ENCODE measurements around the gene LPCAT2. TPM values are rescaled to one million over a fixed set of nuclear protein-coding genes. Genes with fewer than 3 reads are reported as not detected.

LPCAT2 gene
- total and polyA plus RNA-seq, 2 donors (not counting 1 experiment from before 2014, with no cell fraction given), result 0.15 to 0.59 TPM

DNA sequence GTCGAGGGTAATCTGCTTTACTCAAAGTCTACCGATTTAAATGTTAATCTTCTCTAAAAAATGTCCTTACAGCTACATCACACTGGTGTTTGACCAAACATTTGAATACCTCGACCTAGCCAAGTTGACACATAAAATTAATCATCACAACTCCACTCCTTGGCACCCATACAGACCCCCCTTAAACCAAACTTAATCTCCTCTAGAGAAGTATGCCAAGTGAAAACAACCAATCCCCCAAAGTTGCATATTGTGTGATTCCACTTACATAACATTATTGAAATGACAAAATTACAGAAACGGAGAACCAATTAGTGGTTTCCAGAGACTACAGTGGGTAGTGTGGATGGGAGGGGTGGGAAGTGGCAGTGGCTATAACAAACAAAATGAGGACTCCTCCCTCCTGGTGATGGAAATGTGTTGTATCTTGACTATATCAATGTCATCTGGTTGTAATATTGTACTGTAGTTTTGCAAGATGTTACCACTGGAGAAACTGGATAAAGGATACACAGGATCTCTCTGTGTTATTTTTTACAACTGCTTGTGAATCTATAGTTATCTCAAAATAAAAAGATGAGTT lies 97.0 kb downstream of the LPCAT2 start:
- 64% methylated on average over 3 of the region's 4 CpGs for WGBS (ENCODE audit: insufficient coverage)
- H2AFZ ChIP-seq (ENCODE audit: insufficient read depth, low read depth, low read length, poor library complexity, severe bottlenecking), result no peak overlapping the region
- no peak overlapping the region for H3K4me3 Mint-ChIP-seq

DNA sequence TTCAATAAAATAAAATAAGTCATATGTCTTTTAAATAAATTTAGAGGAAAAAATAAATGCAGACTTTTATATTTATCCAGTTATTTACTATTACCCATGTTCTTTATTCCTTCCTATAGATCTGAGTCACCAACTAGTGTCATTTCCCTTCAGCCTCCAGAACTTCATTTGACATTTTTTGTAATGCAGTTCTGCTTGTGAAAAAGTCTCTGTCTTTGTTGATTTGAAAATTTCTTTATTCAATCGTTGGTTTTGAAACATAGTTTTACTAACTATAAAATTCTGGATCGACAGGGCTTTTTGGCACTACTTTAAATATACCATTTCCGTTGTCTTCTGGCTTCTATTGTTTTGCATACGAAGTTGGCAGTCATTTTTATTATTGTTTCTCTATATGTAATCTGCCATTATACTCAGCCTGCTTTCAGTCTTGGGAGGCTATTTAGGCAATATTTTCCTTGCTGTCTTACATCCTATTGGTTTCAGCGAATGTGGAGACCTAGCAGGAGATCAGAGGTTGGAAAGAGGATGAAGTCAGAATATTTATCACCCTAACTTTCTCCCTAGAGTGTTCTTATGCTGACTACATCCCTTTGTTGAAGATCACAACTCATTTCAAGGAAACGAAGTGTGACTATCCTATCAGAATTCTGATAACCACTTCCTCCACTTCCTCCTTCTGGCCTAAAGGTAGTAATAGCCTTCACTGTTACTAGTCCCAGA lies 104.9 kb downstream of the LPCAT2 start:
- Mint-ChIP-seq H3K9me3 (ENCODE audit: insufficient read depth) (no peaks in the 10 kb centered on the region), H3K4me1 (no peaks in the 10 kb centered on the region), H3K27ac (no peak overlapping the region), H3K27me3 (peaks cover 15% of the 10 kb centered on the region), H3K4me3 (no peak overlapping the region)
- H3K4me3 ChIP-seq (ENCODE audit: control extremely low read depth in 1 of 5, extremely low read depth in 1 of 5, insufficient read depth in 1 of 5, low read depth in 2 of 5, low read length in 4 of 5), result no peak overlapping the region
- H3K27me3 ChIP-seq (replicated peaks in 1 of 4; ENCODE audit: control extremely low read depth in 1 of 4, control insufficient read depth in 3 of 4, insufficient read depth in 4 of 4, low read length in 3 of 4), result no peaks in the 10 kb centered on the region
- ChIA-PET POLR2A (no interaction called here), CTCF (no interaction called here)
- ATAC-seq (ENCODE audit: low read depth) (no peak), DNase-seq (no peak)
- H3K36me3 ChIP-seq (replicated peaks in 1 of 2; ENCODE audit: control extremely low read depth in 1 of 2, control insufficient read depth in 1 of 2, extremely low read depth in 1 of 2, insufficient read depth in 2 of 2, low read length in 1 of 2), result no peaks in the 10 kb centered on the region
- no peak overlapping the region for H2AFZ ChIP-seq (ENCODE audit: insufficient read depth, low read depth, low read length, poor library complexity, severe bottlenecking)
- TF ChIP-seq EZH2 (IDR thresholded peaks at IDR 0.05; ENCODE audit: borderline replicate concordance, insufficient read depth, low read depth, low read length, poor library complexity, severe bottlenecking), result no peak
- TF ChIP-seq, protein P1, sequence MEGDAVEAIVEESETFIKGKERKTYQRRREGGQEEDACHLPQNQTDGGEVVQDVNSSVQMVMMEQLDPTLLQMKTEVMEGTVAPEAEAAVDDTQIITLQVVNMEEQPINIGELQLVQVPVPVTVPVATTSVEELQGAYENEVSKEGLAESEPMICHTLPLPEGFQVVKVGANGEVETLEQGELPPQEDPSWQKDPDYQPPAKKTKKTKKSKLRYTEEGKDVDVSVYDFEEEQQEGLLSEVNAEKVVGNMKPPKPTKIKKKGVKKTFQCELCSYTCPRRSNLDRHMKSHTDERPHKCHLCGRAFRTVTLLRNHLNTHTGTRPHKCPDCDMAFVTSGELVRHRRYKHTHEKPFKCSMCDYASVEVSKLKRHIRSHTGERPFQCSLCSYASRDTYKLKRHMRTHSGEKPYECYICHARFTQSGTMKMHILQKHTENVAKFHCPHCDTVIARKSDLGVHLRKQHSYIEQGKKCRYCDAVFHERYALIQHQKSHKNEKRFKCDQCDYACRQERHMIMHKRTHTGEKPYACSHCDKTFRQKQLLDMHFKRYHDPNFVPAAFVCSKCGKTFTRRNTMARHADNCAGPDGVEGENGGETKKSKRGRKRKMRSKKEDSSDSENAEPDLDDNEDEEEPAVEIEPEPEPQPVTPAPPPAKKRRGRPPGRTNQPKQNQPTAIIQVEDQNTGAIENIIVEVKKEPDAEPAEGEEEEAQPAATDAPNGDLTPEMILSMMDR (IDR thresholded peaks at IDR 0.05), result no peak
- no peaks in the 10 kb centered on the region for H4K20me1 ChIP-seq (ENCODE audit: control insufficient read depth, insufficient read depth, low read length, poor library complexity, severe bottlenecking)
- no peak overlapping the region for H3K9ac ChIP-seq (ENCODE audit: low read length)
- H3K4me2 ChIP-seq (replicated peaks; ENCODE audit: low read depth, low read length, poor library complexity, severe bottlenecking), result no peak overlapping the region
- WGBS (ENCODE audit: insufficient coverage), result 20% methylated on average over 1 of the region's 6 CpGs
- no peak overlapping the region for H3K27ac ChIP-seq (ENCODE audit: low read length in 2 of 2)
- H3K79me2 ChIP-seq (ENCODE audit: control insufficient read depth, insufficient read depth, low read length), result no peaks in the 10 kb centered on the region
- intact Hi-C loops (cut with micrococcal nuclease), result no loop called here
- peaks cover 0 to 6% (median 0%) of the 10 kb centered on the region in 3 donors for H3K9me3 ChIP-seq (ENCODE audit: control extremely low read depth in 1 of 3, control insufficient read depth in 2 of 3, insufficient read depth in 1 of 3, low read length in 2 of 3)
- H3K4me1 ChIP-seq (ENCODE audit: control insufficient read depth in 2 of 2, insufficient read depth in 2 of 2, low read length in 2 of 2), result no peaks in the 10 kb centered on the region

More for the DNA sequence above, 97.0 kb downstream of the LPCAT2 start:
- Histone ChIP-seq H3K9me3 (ENCODE audit: control extremely low read depth in 1 of 3, control insufficient read depth in 2 of 3, insufficient read depth in 1 of 3, low read length in 2 of 3) (no peaks in the 10 kb centered on the region), H3K9ac (ENCODE audit: low read length) (no peak overlapping the region), H3K79me2 (ENCODE audit: control insufficient read depth, insufficient read depth, low read length) (no peaks in the 10 kb centered on the region), H3K36me3 (replicated peaks in 1 of 2; ENCODE audit: control extremely low read depth in 1 of 2, control insufficient read depth in 1 of 2, extremely low read depth in 1 of 2, insufficient read depth in 2 of 2, low read length in 1 of 2) (no peaks in the 10 kb centered on the region), H3K27ac (ENCODE audit: low read length in 2 of 2) (no peak overlapping the region), H3K4me2 (replicated peaks; ENCODE audit: low read depth, low read length, poor library complexity, severe bottlenecking) (no peak overlapping the region), H4K20me1 (ENCODE audit: control insufficient read depth, insufficient read depth, low read length, poor library complexity, severe bottlenecking) (no peaks in the 10 kb centered on the region), H3K4me1 (ENCODE audit: control insufficient read depth in 2 of 2, insufficient read depth in 2 of 2, low read length in 2 of 2) (no peaks in the 10 kb centered on the region), H3K4me3 (ENCODE audit: control extremely low read depth in 1 of 5, extremely low read depth in 1 of 5, insufficient read depth in 1 of 5, low read depth in 2 of 5, low read length in 4 of 5) (no peak overlapping the region), H3K27me3 (replicated peaks in 1 of 4; ENCODE audit: control extremely low read depth in 1 of 4, control insufficient read depth in 3 of 4, insufficient read depth in 4 of 4, low read length in 3 of 4) (no peaks in the 10 kb centered on the region)
- intact Hi-C loops (cut with micrococcal nuclease), result no loop called here
- H3K27me3 Mint-ChIP-seq, result no peaks in the 10 kb centered on the region
- DNase-seq, result no peak
- ATAC-seq (ENCODE audit: low read depth), result no peak
- CTCF ChIA-PET, result no interaction called here
- POLR2A ChIA-PET, result no interaction called here
- no peaks in the 10 kb centered on the region for H3K4me1 Mint-ChIP-seq
- H3K27ac Mint-ChIP-seq, result no peak overlapping the region
- H3K9me3 Mint-ChIP-seq (ENCODE audit: insufficient read depth), result no peaks in the 10 kb centered on the region
- TF ChIP-seq, protein P1 (IDR thresholded peaks at IDR 0.05), result no peak
- no peak for TF ChIP-seq EZH2 (IDR thresholded peaks at IDR 0.05; ENCODE audit: borderline replicate concordance, insufficient read depth, low read depth, low read length, poor library complexity, severe bottlenecking)

All from B cell (primary cell).